Endothelial cell of umbilical vein (primary cell): ENCODE measurements around the gene NCK2. TPM values are rescaled to one million over a fixed set of nuclear protein-coding genes. Genes with fewer than 3 reads are reported as not detected.

ENCODE experiments used
- BruUV-seq: library from RNA; stranded (reverse); fragments of 400-500 nt; replicated peaks from 2 replicates; lab custom pipeline; 2021; lab: Mats Ljungman, UMichigan
- CTCF ChIA-PET: fragments of 300-600, 350-600 bp; sonication (Branson Sonifier 250); formaldehyde crosslinking; loops from one replicate; lab custom pipeline; 2021; ENCODE audit warnings: antibody characterized with exemption, inconsistent platforms; lab: Charles Lee
- POLR2A ChIA-PET: fragments of 300-600, 350-600 bp; sonication (Branson Sonifier 250); formaldehyde crosslinking; loops from one replicate; lab custom pipeline; 2021; ENCODE audit warnings: antibody characterized with exemption, inconsistent platforms; lab: Charles Lee
- DNase-seq: peaks from one replicate; pipeline ENCODE4 v3.0.0-alpha.2; 2011; ENCODE audit warnings: low read depth, low spot score
- FAIRE-seq: peaks from 2 replicates; lab custom pipeline; 2011; peaks lifted over from hg19 to GRCh38; lab: Jason Lieb, UNC
- H2AFZ ChIP-seq: 2 replicates; pipeline ENCODE4 v1.6.0; 2012; ENCODE audit warnings: low read depth, low read length, control low read depth, inconsistent platforms
- H3K27ac ChIP-seq: 2 replicates; pipeline ENCODE4 v1.5.1; 2011; ENCODE audit warnings: low read depth, mild to moderate bottlenecking, control low read depth, low read length, moderate library complexity; ENCODE audit not compliant: insufficient read depth
- H3K27me3 ChIP-seq, 2 experiments: 2 replicates each; pipeline versions ENCODE4 v1.6.0 to v1.6.1; 2011; ENCODE audit warnings: low read length in 2 of 2, mixed read lengths in 1 of 2; ENCODE audit not compliant: control insufficient read depth in 2 of 2, insufficient read depth in 2 of 2
- H3K36me3 ChIP-seq, 2 experiments: 2 replicates in 1 of 2; 3 replicates in 1 of 2; pipeline ENCODE4 v1.5.1; 2011; ENCODE audit warnings: low read length in 2 of 2, mild to moderate bottlenecking in 1 of 2, moderate library complexity in 1 of 2; ENCODE audit not compliant: control insufficient read depth in 2 of 2, insufficient read depth in 2 of 2; ENCODE audit errors: extremely low read depth in 1 of 2
- H3K4me1 ChIP-seq: 3 replicates; pipeline ENCODE4 v1.5.1; 2011; ENCODE audit warnings: mild to moderate bottlenecking, low read length; ENCODE audit not compliant: control insufficient read depth, insufficient read depth; ENCODE audit errors: extremely low read depth
- H3K4me2 ChIP-seq: 2 replicates; pipeline ENCODE4 v1.6.1; 2011; ENCODE audit warnings: low read length, control low read depth, mixed read lengths; ENCODE audit not compliant: insufficient read depth
- H3K4me3 ChIP-seq, 3 experiments: fragments of 200-600 bp in 1 of 3; sonication (generic), shearing (Covaris generic) in 1 of 3; replicated peaks in 1 of 3; 2 replicates each; pipeline ENCODE4 v1.5.1; 2011 to 2016; ENCODE audit warnings: control low read depth in 3 of 3, low read length in 3 of 3, mild to moderate bottlenecking in 2 of 3, inconsistent platforms in 1 of 3, low read depth in 1 of 3, moderate library complexity in 1 of 3; ENCODE audit not compliant: insufficient read depth in 1 of 3
- H3K79me2 ChIP-seq: 2 replicates; pipeline ENCODE4 v1.6.0; 2012; ENCODE audit warnings: low read length, inconsistent platforms; ENCODE audit not compliant: control insufficient read depth, insufficient read depth
- H3K9ac ChIP-seq: replicated peaks from 2 replicates; pipeline ENCODE3; 2011; ENCODE audit warnings: low read length, control low read depth; ENCODE audit not compliant: insufficient read depth; ENCODE audit errors: extremely low read depth
- H3K9me1 ChIP-seq: replicated peaks from 3 replicates; pipeline ENCODE4 v1.6.0; 2011; ENCODE audit warnings: mild to moderate bottlenecking, low read length; ENCODE audit not compliant: control insufficient read depth, insufficient read depth; ENCODE audit errors: extremely low read depth
- H3K9me3 ChIP-seq: replicated peaks from 2 replicates; pipeline ENCODE4 v1.5.1; 2012; ENCODE audit warnings: low read length, inconsistent platforms; ENCODE audit not compliant: control insufficient read depth, insufficient read depth
- H4K20me1 ChIP-seq: replicated peaks from 2 replicates; pipeline ENCODE3; 2011; ENCODE audit warnings: mild to moderate bottlenecking, low read length; ENCODE audit not compliant: control insufficient read depth, insufficient read depth; ENCODE audit errors: extremely low read depth
- EZH2 ChIP-seq: IDR thresholded peaks from 2 replicates; pipeline ENCODE4 v1.6.1; 2012; ENCODE audit warnings: borderline replicate concordance, low read depth, mild to moderate bottlenecking, moderate library complexity, low read length, inconsistent platforms; ENCODE audit not compliant: severe bottlenecking
- FOS ChIP-seq: IDR thresholded peaks from 2 replicates; pipeline ENCODE4 v1.6.1; 2011; ENCODE audit warnings: mild to moderate bottlenecking, low read length, moderate library complexity, borderline replicate concordance; ENCODE audit not compliant: insufficient read depth
- GATA2 ChIP-seq: IDR thresholded peaks from 2 replicates; pipeline ENCODE4 v1.7.0; 2011; ENCODE audit warnings: low read depth, mild to moderate bottlenecking, moderate library complexity, mixed read lengths, low read length; ENCODE audit not compliant: insufficient read length, insufficient read depth
- JUN ChIP-seq: IDR thresholded peaks from 2 replicates; pipeline ENCODE4 v1.6.1; 2011; ENCODE audit warnings: borderline replicate concordance, low read depth; ENCODE audit not compliant: insufficient read length, insufficient read depth
- MYC ChIP-seq: IDR thresholded peaks from one replicate; pipeline ENCODE4 v1.6.1; 2011; ENCODE audit warnings: mild to moderate bottlenecking, low read depth, low read length
- POLR2A ChIP-seq: IDR thresholded peaks from 2 replicates; pipeline ENCODE4 v1.6.1; 2012; ENCODE audit warnings: low read depth, mild to moderate bottlenecking, control low read depth, low read length
- POLR2AphosphoS5 ChIP-seq: IDR thresholded peaks from 2 replicates; pipeline ENCODE4 v1.6.1; 2012; ENCODE audit warnings: low read depth, mild to moderate bottlenecking, control low read depth, low read length, moderate library complexity; ENCODE audit not compliant: insufficient read depth
- dilution Hi-C: fragments of 300-500 bp; cut with MboI; formaldehyde crosslinking; loops from one replicate; pipeline ENCODE4 v1.15.0; 2019; ENCODE audit warnings: low sequenced_read_pairs; ENCODE audit not compliant: extremely low pct_ligation_motif_present
- intact Hi-C: fragments of 100-400 bp; cut with micrococcal nuclease; formaldehyde crosslinking; loops from one replicate; pipeline ENCODE4 v1.10.0; 2022
- polyA plus RNA-seq, 4 experiments: library from polyadenylated mRNA; depleted of rRNA in 3 of 4; stranded (reverse) in 3 of 4; unstranded in 1 of 4; fragments of >200 nt; gene quantifications; 2 replicates each; pipeline versions ENCODE4 v1.2.1 to v1.2.3, GENCODE V29; 2011 to 2012; ENCODE audit warnings: missing spikeins in 1 of 4
- total RNA-seq: library from RNA; stranded (reverse); gene quantifications from 2 replicates; pipeline ENCODE4 v1.2.3, GENCODE V29; 2021
- TF ChIP-seq, protein P1 (sequence below): IDR thresholded peaks from 2 replicates; pipeline ENCODE4 v1.6.1; 2011; ENCODE audit not compliant: insufficient read depth, insufficient read length
- TF ChIP-seq, protein P2 (sequence below), 2 donors: IDR thresholded peaks; 1 replicate in 1 of 2; 2 replicates in 1 of 2; pipeline ENCODE4 v1.5.1; 2011; ENCODE audit warnings: low read length in 2 of 2, mild to moderate bottlenecking in 2 of 2, moderate library complexity in 2 of 2, control low read depth in 1 of 2, inconsistent platforms in 1 of 2, low read depth in 1 of 2; ENCODE audit not compliant: insufficient read depth in 1 of 2; ENCODE audit errors: extremely low read depth in 1 of 2

The NCK2 gene
- total and polyA plus RNA-seq, 2 donors (not counting 3 experiments of a cell fraction or from before 2014, with no cell fraction given) = 23.8 to 39.1 TPM

DNA sequence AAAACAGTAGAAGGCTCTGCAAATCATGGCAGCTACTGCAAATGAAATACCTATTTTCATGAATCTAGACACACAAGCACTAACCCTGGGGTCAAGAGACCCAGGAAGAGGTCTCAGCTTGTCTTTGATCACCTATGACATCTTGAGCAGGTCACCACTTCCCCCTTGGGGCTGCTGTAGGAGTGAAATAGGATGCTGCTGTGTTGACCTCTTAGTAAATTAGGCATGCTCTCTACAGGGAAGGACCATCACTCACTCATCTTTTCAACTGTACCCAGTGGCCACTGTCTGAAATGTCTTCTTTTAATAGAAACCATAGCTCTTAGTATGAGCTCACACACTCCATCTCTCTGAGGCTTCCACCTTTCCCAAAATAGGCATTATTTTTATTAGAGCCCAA, 83.8 kb downstream of the NCK2 start:
- DNase-seq (no peak), FAIRE-seq (peak; percentile 31)
- BruUV-seq = no TSS peak
- H3K9ac ChIP-seq = no peak overlapping the region
- no peak overlapping the region for H3K4me2 ChIP-seq
- ChIA-PET CTCF (no interaction called here), POLR2A (no interaction called here)
- H3K9me1 ChIP-seq = no peaks in the 10 kb centered on the region
- no peaks in the 10 kb centered on the region for H3K27me3 ChIP-seq
- no peaks in the 10 kb centered on the region for H3K36me3 ChIP-seq
- no peak overlapping the region for H2AFZ ChIP-seq
- H3K4me3 ChIP-seq = no peak overlapping the region
- no peaks in the 10 kb centered on the region for H3K4me1 ChIP-seq
- H4K20me1 ChIP-seq = peaks cover 6% of the 10 kb centered on the region
- H3K79me2 ChIP-seq = peaks cover 28% of the 10 kb centered on the region
- H3K27ac ChIP-seq = no peak overlapping the region
- dilution Hi-C loops (no loop called here), intact Hi-C loops (no loop called here)
- TF ChIP-seq, protein P1, sequence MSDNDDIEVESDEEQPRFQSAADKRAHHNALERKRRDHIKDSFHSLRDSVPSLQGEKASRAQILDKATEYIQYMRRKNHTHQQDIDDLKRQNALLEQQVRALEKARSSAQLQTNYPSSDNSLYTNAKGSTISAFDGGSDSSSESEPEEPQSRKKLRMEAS = no peak
- TF ChIP-seq FOS (no peak), EZH2 (no peak), POLR2A (no peak), GATA2 (no peak), MYC (no peak), JUN (no peak), POLR2AphosphoS5 (no peak)
- no peaks in the 10 kb centered on the region for H3K9me3 ChIP-seq

DNA sequence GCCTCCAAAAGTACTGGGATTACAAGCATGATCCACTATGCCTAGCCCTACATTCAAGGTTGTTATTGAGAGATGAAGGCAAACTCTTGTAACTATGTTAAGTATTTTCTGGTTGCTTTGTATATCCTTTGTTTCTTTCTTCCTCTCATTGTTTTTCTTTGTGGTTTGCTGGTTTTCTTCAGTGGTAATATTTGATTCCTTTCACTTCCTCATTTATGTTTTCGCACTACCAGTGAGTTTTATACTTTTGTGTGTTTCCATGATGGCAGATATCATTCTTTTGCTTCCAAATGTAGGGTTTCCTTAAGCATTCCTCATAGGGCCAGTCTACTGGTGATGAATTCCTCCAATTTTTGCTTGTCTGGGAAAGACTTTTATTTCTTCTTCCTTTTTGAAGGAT, 90.2 kb downstream of the NCK2 start:
- intact Hi-C loops = no loop called here
- Histone ChIP-seq H3K9ac (no peak overlapping the region), H3K9me1 (no peaks in the 10 kb centered on the region), H3K9me3 (no peaks in the 10 kb centered on the region), H3K36me3 (no peaks in the 10 kb centered on the region), H3K4me2 (no peak overlapping the region), H3K27me3 (no peaks in the 10 kb centered on the region), H4K20me1 (peaks cover 6% of the 10 kb centered on the region), H3K79me2 (peaks cover 40% of the 10 kb centered on the region), H2AFZ (no peak overlapping the region), H3K4me1 (no peaks in the 10 kb centered on the region), H3K27ac (no peak overlapping the region), H3K4me3 (no peak overlapping the region)
- CTCF ChIA-PET = no interaction called here
- DNase-seq (peak; percentile 4), FAIRE-seq (no peak)
- dilution Hi-C loops = no loop called here
- no TSS peak for BruUV-seq
- TF ChIP-seq, protein P2, sequence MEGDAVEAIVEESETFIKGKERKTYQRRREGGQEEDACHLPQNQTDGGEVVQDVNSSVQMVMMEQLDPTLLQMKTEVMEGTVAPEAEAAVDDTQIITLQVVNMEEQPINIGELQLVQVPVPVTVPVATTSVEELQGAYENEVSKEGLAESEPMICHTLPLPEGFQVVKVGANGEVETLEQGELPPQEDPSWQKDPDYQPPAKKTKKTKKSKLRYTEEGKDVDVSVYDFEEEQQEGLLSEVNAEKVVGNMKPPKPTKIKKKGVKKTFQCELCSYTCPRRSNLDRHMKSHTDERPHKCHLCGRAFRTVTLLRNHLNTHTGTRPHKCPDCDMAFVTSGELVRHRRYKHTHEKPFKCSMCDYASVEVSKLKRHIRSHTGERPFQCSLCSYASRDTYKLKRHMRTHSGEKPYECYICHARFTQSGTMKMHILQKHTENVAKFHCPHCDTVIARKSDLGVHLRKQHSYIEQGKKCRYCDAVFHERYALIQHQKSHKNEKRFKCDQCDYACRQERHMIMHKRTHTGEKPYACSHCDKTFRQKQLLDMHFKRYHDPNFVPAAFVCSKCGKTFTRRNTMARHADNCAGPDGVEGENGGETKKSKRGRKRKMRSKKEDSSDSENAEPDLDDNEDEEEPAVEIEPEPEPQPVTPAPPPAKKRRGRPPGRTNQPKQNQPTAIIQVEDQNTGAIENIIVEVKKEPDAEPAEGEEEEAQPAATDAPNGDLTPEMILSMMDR (IDR thresholded peaks at IDR 0.05; ENCODE audit: extremely low read depth in 1 of 2, insufficient read depth in 1 of 2, low read depth in 1 of 2, low read length in 2 of 2) = no peak
- no peak for TF ChIP-seq FOS
- TF ChIP-seq MYC = no peak
- TF ChIP-seq, protein P1 = no peak
- TF ChIP-seq POLR2A = no peak
- TF ChIP-seq GATA2 = no peak
- TF ChIP-seq POLR2AphosphoS5 = no peak
- no peak for TF ChIP-seq EZH2
- POLR2A ChIA-PET = no interaction called here
